Upper lobe of left lung (tissue), 6 donors: Measurements from ENCODE around the gene ANXA4. TPM values are rescaled to one million over a fixed set of nuclear protein-coding genes. Genes with fewer than 3 reads are reported as not detected.

Experiments
- ATAC-seq, 2 donors: fragments of 200-7000 bp; cut with Tn5 transposase; one replicate each; pipeline ENCODE4 v1.9.1; 2022; ENCODE audit warnings: mild to moderate bottlenecking in 2 of 2, moderate library complexity in 2 of 2; ENCODE audit not compliant: low FRiP score in 2 of 2
- DNase-seq, 2 donors: peaks; one replicate each; pipeline ENCODE4 v3.0.0-alpha.2; 2019 to 2020
- H3K27ac ChIP-seq, 4 donors: fragments of 200-600 bp; sonication (generic); one replicate each; pipeline ENCODE4 v1.5.1; 2016 to 2019
- H3K27me3 ChIP-seq, 4 donors: fragments of 200-600 bp; sonication (generic); one replicate each; pipeline ENCODE4 v1.5.1; 2017 to 2019
- H3K36me3 ChIP-seq, 4 donors: fragments of 200-600 bp; sonication (generic); one replicate each; pipeline ENCODE4 v1.5.1; 2016 to 2019
- H3K4me1 ChIP-seq, 4 donors: fragments of 200-600 bp; sonication (generic); one replicate each; pipeline ENCODE4 v1.5.1; 2018 to 2019
- H3K4me3 ChIP-seq, 4 donors: fragments of 200-600 bp; sonication (generic); one replicate each; pipeline ENCODE4 v1.5.1; 2017 to 2019; ENCODE audit warnings: mild to moderate bottlenecking in 2 of 4, moderate library complexity in 1 of 4
- H3K9me3 ChIP-seq, 4 donors: fragments of 200-600 bp; sonication (generic); one replicate each; pipeline ENCODE4 v1.5.1; 2018 to 2019
- CTCF ChIP-seq, 6 experiments: fragments of 450-650 bp in 4 of 6; fragments of 200-600 bp in 2 of 6; sonication (generic) in 2 of 6; IDR thresholded peaks; one replicate each; pipeline ENCODE4 v1.5.1; 2016 to 2019; ENCODE audit warnings: antibody characterized with exemption in 6 of 6
- EP300 ChIP-seq, 4 donors: sonication (generic); formaldehyde crosslinking; IDR thresholded peaks; one replicate each; pipeline ENCODE4 v1.5.1; 2017; ENCODE audit warnings: antibody characterized with exemption in 4 of 4, control low read depth in 2 of 4
- POLR2A ChIP-seq, 4 donors: fragments of 450-650 bp; IDR thresholded peaks; one replicate each; pipeline ENCODE4 v1.5.1; 2016 to 2017; ENCODE audit warnings: antibody characterized with exemption in 4 of 4, mild to moderate bottlenecking in 2 of 4
- POLR2AphosphoS5 ChIP-seq, 2 donors: sonication (generic); formaldehyde crosslinking; IDR thresholded peaks; one replicate each; pipeline ENCODE4 v1.5.1; 2017; ENCODE audit warnings: antibody characterized with exemption in 2 of 2
- WGBS, 2 donors: methylation state at CpG; one replicate each; pipeline ENCODE4 v1.1.5; 2017 to 2018; 5-methylcytosine and 5-hydroxymethylcytosine counted together
- total RNA-seq, 6 donors: library from RNA; depleted of rRNA in 4 of 6; stranded (reverse); fragments of >200 nt in 4 of 6; gene quantifications; one replicate each; pipeline versions ENCODE4 v1.1.0 to v1.2.1, GENCODE V29; 2016 to 2021
- donor health status: DM: no; HTN: no; CAD: no; lungs with moderate emphysema.
- donor health status: DM: no; HTN: yes; CAD: no; lungs with severe emphysema.

The ANXA4 gene
- total RNA-seq, 6 donors from 2014 or later, result 84.0 to 214 (median 161) TPM

GRCh38 chr2:69817729-69818501 lies 76.0 kb downstream of the ANXA4 start:
- Histone ChIP-seq H3K4me1 (peaks cover 0 to 10% (median 3%) of the 10 kb centered on the region in 4 donors), H3K4me3 (no peak overlapping the region), H3K27ac (no peak overlapping the region), H3K9me3 (no peaks in the 10 kb centered on the region), H3K27me3 (no peaks in the 10 kb centered on the region), H3K36me3 (peaks cover 13 to 47% (median 32%) of the 10 kb centered on the region in 4 donors)
- TF ChIP-seq EP300 (IDR thresholded peaks at IDR 0.05), result no peak
- 72 to 82% methylated on average over 4 of the region's 4 CpGs for WGBS, 2 donors
- ATAC-seq, result no peak
- DNase-seq, result no peak

- DNase-seq (no peak), ATAC-seq (no peak)
- peaks cover 18 to 30% (median 24%) of the 10 kb centered on the region in 4 donors for H3K4me1 ChIP-seq
- H3K4me3 ChIP-seq, result no peak overlapping the region
- H3K9me3 ChIP-seq, result no peaks in the 10 kb centered on the region
- H3K36me3 ChIP-seq, result peaks cover 0 to 5% (median 0%) of the 10 kb centered on the region in 4 donors
- no peak for TF ChIP-seq EP300 (IDR thresholded peaks at IDR 0.05)
- no peak for TF ChIP-seq POLR2AphosphoS5 (IDR thresholded peaks at IDR 0.05)
- TF ChIP-seq CTCF (IDR thresholded peaks at IDR 0.05), result no peak
- TF ChIP-seq POLR2A (IDR thresholded peaks at IDR 0.05), result no peak
- H3K27ac ChIP-seq, result no peak overlapping the region
- 87 to 91% methylated on average over 9 of the region's 9 CpGs for WGBS, 2 donors
- no peaks in the 10 kb centered on the region for H3K27me3 ChIP-seq
Measured at GRCh38 chr2:69827796-69828540, 86.0 kb downstream of the ANXA4 start.

GRCh38 chr2:69828938-69829255 lies 87.0 kb downstream of the ANXA4 start:
- TF ChIP-seq POLR2A (IDR thresholded peaks at IDR 0.05), result no peak
- TF ChIP-seq EP300 (IDR thresholded peaks at IDR 0.05), result no peak
- no peak for TF ChIP-seq POLR2AphosphoS5 (IDR thresholded peaks at IDR 0.05)
- TF ChIP-seq CTCF (IDR thresholded peaks at IDR 0.05), result no peak
- H3K36me3 ChIP-seq, result no peaks in the 10 kb centered on the region
- 10 to 11% methylated on average over 7 of the region's 7 CpGs for WGBS, 2 donors
- no peaks in the 10 kb centered on the region for H3K27me3 ChIP-seq
- ATAC-seq, result peak in 1 of 2 donors; percentile 2
- no peaks in the 10 kb centered on the region for H3K9me3 ChIP-seq
- H3K4me3 ChIP-seq, result peak overlapping the region; percentile 31 to 99 (median 88)
- H3K27ac ChIP-seq, result peak overlapping the region; percentile 88 to 94 (median 94)
- DNase-seq, result no peak
- peaks cover 18 to 30% (median 24%) of the 10 kb centered on the region in 4 donors for H3K4me1 ChIP-seq

- H3K27me3 ChIP-seq, result no peaks in the 10 kb centered on the region
- peak; percentile 97 to 100 for DNase-seq
- H3K27ac ChIP-seq, result peak within 1 kb of the TSS; percentile 88 to 94 (median 94)
- no peaks in the 10 kb centered on the region for H3K36me3 ChIP-seq
- peaks cover 18 to 30% (median 24%) of the 10 kb centered on the region in 4 donors for H3K4me1 ChIP-seq
- ATAC-seq, result peak; percentile 99
- no peaks in the 10 kb centered on the region for H3K9me3 ChIP-seq
- WGBS, 2 donors, result 0% methylated on average over 20 to 28 of the region's 74 CpGs
- H3K4me3 ChIP-seq, result peak within 1 kb of the TSS; percentile 79 to 99 (median 98)
- TF ChIP-seq POLR2A (IDR thresholded peaks at IDR 0.05), result peak in 3 of 4 donors; percentile 61 to 92 (median 85)
- TF ChIP-seq CTCF (IDR thresholded peaks at IDR 0.05), result peak in 3 of 6 experiments; percentile 21 to 51 (median 28)
- TF ChIP-seq EP300 (IDR thresholded peaks at IDR 0.05), result peak in 1 of 4 donors; percentile 79
- peak; percentile 93 to 99 for TF ChIP-seq POLR2AphosphoS5 (IDR thresholded peaks at IDR 0.05)
Measured at GRCh38 chr2:69829256-69830044, 87.5 kb downstream of the ANXA4 start, which contains the start of gene GMCL1. TSS of gene GMCL1 (plus strand) at chr2:69829660. CDS start at chr2:69829893, 233 bp downstream.
